Measurements from ENCODE around the gene PCSK4. TPM values are rescaled to one million over a fixed set of nuclear protein-coding genes. Genes with fewer than 3 reads are reported as not detected.
"Not testable (repeated sequence)": the region's sequence is repeated elsewhere in the genome, so short reads cannot be mapped to it uniquely, and the experiment has no call there.

PCSK4 gene
- total and polyA plus RNA-seq, 9 donors = 0.76 to 3.1 (median 0.84) TPM

- Histone ChIP-seq H3K4me3 (ENCODE audit: low read length) (peak within 1 kb of the TSS; percentile 87), H3K36me3 (ENCODE audit: control insufficient read depth, insufficient read depth, low read length) (peaks cover 22% of the 10 kb centered on the region), H3K9me3 (replicated peaks; ENCODE audit: control insufficient read depth, low read depth, low read length) (no peaks in the 10 kb centered on the region), H3K27me3 (ENCODE audit: control insufficient read depth, insufficient read depth, low read length) (peaks cover 9% of the 10 kb centered on the region), H3K27ac (ENCODE audit: low read length) (peak within 1 kb of the TSS; percentile 79), H3K4me1 (ENCODE audit: control insufficient read depth, insufficient read depth, low read length) (peaks cover 12% of the 10 kb centered on the region)
- peak; percentile 97 for DNase-seq
- WGBS (ENCODE audit: insufficient coverage) = under 1% methylated on average over 67 of the region's 71 CpGs
Measured at GRCh38 chr19:1478934-1479707, 11.0 kb downstream of the PCSK4 start, which contains the start of gene C19orf25. TSS of gene C19orf25 (minus strand) at chr19:1479215. CDS start at chr19:1478903, 312 bp downstream.

- DNase-seq; H3K27ac ChIP-seq (ENCODE audit: low read length); H3K4me3 ChIP-seq (ENCODE audit: low read length); H3K9me3 ChIP-seq (replicated peaks; ENCODE audit: control insufficient read depth, low read depth, low read length): not testable (repeated sequence)
- Histone ChIP-seq H3K4me1 (ENCODE audit: control insufficient read depth, insufficient read depth, low read length) (peaks cover 16% of the 10 kb centered on the region), H3K27me3 (ENCODE audit: control insufficient read depth, insufficient read depth, low read length) (peaks cover 30% of the 10 kb centered on the region), H3K36me3 (ENCODE audit: control insufficient read depth, insufficient read depth, low read length) (peaks cover 22% of the 10 kb centered on the region)
- WGBS (ENCODE audit: insufficient coverage) = 97% methylated on average over 7 of the region's 9 CpGs
Measured at GRCh38 chr19:1477056-1477455, 13.1 kb downstream of the PCSK4 start.

- Histone ChIP-seq H3K27me3 (ENCODE audit: control insufficient read depth, insufficient read depth, low read length) (peaks cover 41% of the 10 kb centered on the region), H3K27ac (ENCODE audit: low read length) (no peak overlapping the region), H3K9me3 (replicated peaks; ENCODE audit: control insufficient read depth, low read depth, low read length) (no peaks in the 10 kb centered on the region), H3K4me1 (ENCODE audit: control insufficient read depth, insufficient read depth, low read length) (peaks cover 27% of the 10 kb centered on the region), H3K4me3 (ENCODE audit: low read length) (no peak overlapping the region), H3K36me3 (ENCODE audit: control insufficient read depth, insufficient read depth, low read length) (peaks cover 22% of the 10 kb centered on the region)
- no peak for DNase-seq
- 88% methylated on average over 26 of the region's 31 CpGs for WGBS (ENCODE audit: insufficient coverage)
Measured at GRCh38 chr19:1475751-1476437, 14.3 kb downstream of the PCSK4 start.

GRCh38 chr19:1474765-1475351 lies 15.3 kb downstream of the PCSK4 start:
- H3K27ac ChIP-seq (ENCODE audit: low read length) = no peak overlapping the region
- DNase-seq = no peak
- 83% methylated on average over 26 of the region's 26 CpGs for WGBS (ENCODE audit: insufficient coverage)
- H3K27me3 ChIP-seq (ENCODE audit: control insufficient read depth, insufficient read depth, low read length) = peaks cover 52% of the 10 kb centered on the region
- no peak overlapping the region for H3K4me3 ChIP-seq (ENCODE audit: low read length)
- peaks cover 22% of the 10 kb centered on the region for H3K36me3 ChIP-seq (ENCODE audit: control insufficient read depth, insufficient read depth, low read length)
- H3K9me3 ChIP-seq (replicated peaks; ENCODE audit: control insufficient read depth, low read depth, low read length) = no peaks in the 10 kb centered on the region
- peaks cover 36% of the 10 kb centered on the region for H3K4me1 ChIP-seq (ENCODE audit: control insufficient read depth, insufficient read depth, low read length)

GRCh38 chr19:1474011-1474764 lies 16.0 kb downstream of the PCSK4 start:
- Histone ChIP-seq H3K4me1 (ENCODE audit: control insufficient read depth, insufficient read depth, low read length) (peaks cover 33% of the 10 kb centered on the region), H3K36me3 (ENCODE audit: control insufficient read depth, insufficient read depth, low read length) (peaks cover 22% of the 10 kb centered on the region), H3K9me3 (replicated peaks; ENCODE audit: control insufficient read depth, low read depth, low read length) (no peaks in the 10 kb centered on the region), H3K27ac (ENCODE audit: low read length) (no peak overlapping the region), H3K27me3 (ENCODE audit: control insufficient read depth, insufficient read depth, low read length) (peaks cover 55% of the 10 kb centered on the region), H3K4me3 (ENCODE audit: low read length) (no peak overlapping the region)
- 66% methylated on average over 29 of the region's 31 CpGs for WGBS (ENCODE audit: insufficient coverage)
- DNase-seq = no peak

GRCh38 chr19:1473085-1473851 lies 16.9 kb downstream of the PCSK4 start:
- WGBS (ENCODE audit: insufficient coverage) = 56% methylated on average over 12 of the region's 20 CpGs

GRCh38 chr19:1472231-1473084 lies 17.7 kb downstream of the PCSK4 start:
- 37% methylated on average over 31 of the region's 44 CpGs for WGBS (ENCODE audit: insufficient coverage)
- Histone ChIP-seq H3K4me1 (ENCODE audit: control insufficient read depth, insufficient read depth, low read length) (peaks cover 38% of the 10 kb centered on the region), H3K36me3 (ENCODE audit: control insufficient read depth, insufficient read depth, low read length) (peaks cover 22% of the 10 kb centered on the region), H3K9me3 (replicated peaks; ENCODE audit: control insufficient read depth, low read depth, low read length) (no peaks in the 10 kb centered on the region), H3K4me3 (ENCODE audit: low read length) (no peak overlapping the region), H3K27me3 (ENCODE audit: control insufficient read depth, insufficient read depth, low read length) (peaks cover 70% of the 10 kb centered on the region), H3K27ac (ENCODE audit: low read length) (no peak overlapping the region)
- no peak for DNase-seq

More at GRCh38 chr19:1473085-1473851, 16.9 kb downstream of the PCSK4 start:
- Histone ChIP-seq H3K4me3 (ENCODE audit: low read length) (no peak overlapping the region), H3K9me3 (replicated peaks; ENCODE audit: control insufficient read depth, low read depth, low read length) (no peaks in the 10 kb centered on the region), H3K27ac (ENCODE audit: low read length) (no peak overlapping the region), H3K27me3 (ENCODE audit: control insufficient read depth, insufficient read depth, low read length) (peaks cover 62% of the 10 kb centered on the region), H3K4me1 (ENCODE audit: control insufficient read depth, insufficient read depth, low read length) (peaks cover 35% of the 10 kb centered on the region), H3K36me3 (ENCODE audit: control insufficient read depth, insufficient read depth, low read length) (peaks cover 22% of the 10 kb centered on the region)
- DNase-seq = no peak

GRCh38 chr19:1471515-1472160 lies 18.5 kb downstream of the PCSK4 start:
- WGBS (ENCODE audit: insufficient coverage) = 29% methylated on average over 18 of the region's 24 CpGs
- Histone ChIP-seq H3K27me3 (ENCODE audit: control insufficient read depth, insufficient read depth, low read length) (peaks cover 77% of the 10 kb centered on the region), H3K36me3 (ENCODE audit: control insufficient read depth, insufficient read depth, low read length) (peaks cover 19% of the 10 kb centered on the region), H3K27ac (ENCODE audit: low read length) (no peak overlapping the region), H3K9me3 (replicated peaks; ENCODE audit: control insufficient read depth, low read depth, low read length) (no peaks in the 10 kb centered on the region), H3K4me3 (ENCODE audit: low read length) (no peak overlapping the region), H3K4me1 (ENCODE audit: control insufficient read depth, insufficient read depth, low read length) (peaks cover 45% of the 10 kb centered on the region)
- DNase-seq = no peak
